ENCODE measurements around the gene GAGE12G. TPM values are rescaled to one million over a fixed set of nuclear protein-coding genes. Genes with fewer than 3 reads are reported as not detected.
"Not testable (repeated sequence)": the region's sequence is repeated elsewhere in the genome, so short reads cannot be mapped to it uniquely, and the experiment has no call there.

The GAGE12G gene, protein sequence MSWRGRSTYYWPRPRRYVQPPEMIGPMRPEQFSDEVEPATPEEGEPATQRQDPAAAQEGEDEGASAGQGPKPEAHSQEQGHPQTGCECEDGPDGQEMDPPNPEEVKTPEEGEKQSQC
- not detected in 2 replicates for polyA plus RNA-seq (2012; rRNA removed)
- not detected in 2 replicates for polyA plus RNA-seq (2012; cell fraction: cytosol; rRNA removed)
- polyA plus RNA-seq (2012; cell fraction: nucleus; rRNA removed) = not detected in 2 replicates

DNA sequence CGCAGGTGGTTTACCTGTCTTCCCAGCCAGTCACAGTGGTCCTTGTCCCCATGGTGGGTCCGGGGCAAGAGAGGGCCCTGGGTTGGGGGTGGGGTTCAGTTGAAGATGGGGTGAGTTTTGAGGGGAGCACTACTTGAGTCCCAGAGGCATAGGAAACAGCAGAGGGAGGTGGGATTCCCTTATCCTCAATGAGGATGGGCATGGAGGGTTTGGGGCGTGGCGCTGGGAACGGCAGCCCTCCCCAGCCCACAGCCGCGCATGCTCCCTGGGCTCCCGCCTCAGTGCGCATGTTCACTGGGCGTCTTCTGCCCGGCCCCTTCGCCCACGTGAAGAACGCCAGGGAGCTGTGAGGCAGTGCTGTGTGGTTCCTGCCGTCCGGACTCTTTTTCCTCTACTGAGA is at the start of gene GAGE12G:
Gene GAGE12G, plus strand, starts transcription at position 301 of the 400 bp plus-strand sequence. CDS start 1,155 bp downstream, outside the sequence.
- H3K9ac ChIP-seq; CTCF ChIA-PET; H3K27me3 ChIP-seq (ENCODE audit: insufficient read depth); H3F3A ChIP-seq (replicated peaks; ENCODE audit: insufficient read depth); H3K9me3 ChIP-seq; H3K4me2 ChIP-seq; H2AFZ ChIP-seq (ENCODE audit: low read depth); H3K4me1 ChIP-seq (ENCODE audit: control insufficient read depth in 1 of 2, insufficient read depth in 2 of 2, low read depth in 1 of 2, low read length in 1 of 2); H3K27ac ChIP-seq (ENCODE audit: low read depth in 2 of 2, low read length in 1 of 2); DNase-seq; H3K79me2 ChIP-seq (ENCODE audit: insufficient read depth); H3K9me2 ChIP-seq; POLR2A ChIA-PET; H4K20me1 ChIP-seq (ENCODE audit: insufficient read depth); H3K36me3 ChIP-seq (replicated peaks in 1 of 2; ENCODE audit: control insufficient read depth in 1 of 2, insufficient read depth in 2 of 2, low read length in 1 of 2); H3K4me3 ChIP-seq (ENCODE audit: low read depth in 2 of 2, low read length in 1 of 2): not testable (repeated sequence)
- WGBS (ENCODE audit: low lambda C conversion rate) = no CpG with 5 or more reads among the region's 16 CpGs

DNA sequence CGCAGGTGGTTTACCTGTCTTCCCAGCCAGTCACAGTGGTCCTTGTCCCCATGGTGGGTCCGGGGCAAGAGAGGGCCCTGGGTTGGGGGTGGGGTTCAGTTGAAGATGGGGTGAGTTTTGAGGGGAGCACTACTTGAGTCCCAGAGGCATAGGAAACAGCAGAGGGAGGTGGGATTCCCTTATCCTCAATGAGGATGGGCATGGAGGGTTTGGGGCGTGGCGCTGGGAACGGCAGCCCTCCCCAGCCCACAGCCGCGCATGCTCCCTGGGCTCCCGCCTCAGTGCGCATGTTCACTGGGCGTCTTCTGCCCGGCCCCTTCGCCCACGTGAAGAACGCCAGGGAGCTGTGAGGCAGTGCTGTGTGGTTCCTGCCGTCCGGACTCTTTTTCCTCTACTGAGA is 38.3 kb upstream of the GAGE12G start, which contains the start of gene GAGE12C:
Gene GAGE12C, plus strand, starts transcription at position 301 of the 400 bp plus-strand sequence. CDS start 1,155 bp downstream, outside the sequence.
- H3K36me3 ChIP-seq (replicated peaks in 1 of 2; ENCODE audit: control insufficient read depth in 1 of 2, insufficient read depth in 2 of 2, low read length in 1 of 2); H3K9ac ChIP-seq; H3K79me2 ChIP-seq (ENCODE audit: insufficient read depth); H3K9me2 ChIP-seq; H2AFZ ChIP-seq (ENCODE audit: low read depth); H4K20me1 ChIP-seq (ENCODE audit: insufficient read depth); CTCF ChIA-PET; H3F3A ChIP-seq (replicated peaks; ENCODE audit: insufficient read depth); H3K9me3 ChIP-seq; H3K4me1 ChIP-seq (ENCODE audit: control insufficient read depth in 1 of 2, insufficient read depth in 2 of 2, low read depth in 1 of 2, low read length in 1 of 2); H3K4me3 ChIP-seq (ENCODE audit: low read depth in 2 of 2, low read length in 1 of 2); H3K4me2 ChIP-seq; POLR2A ChIA-PET; H3K27me3 ChIP-seq (ENCODE audit: insufficient read depth); H3K27ac ChIP-seq (ENCODE audit: low read depth in 2 of 2, low read length in 1 of 2); DNase-seq: not testable (repeated sequence)
- WGBS (ENCODE audit: low lambda C conversion rate) = no CpG with 5 or more reads among the region's 16 CpGs

DNA sequence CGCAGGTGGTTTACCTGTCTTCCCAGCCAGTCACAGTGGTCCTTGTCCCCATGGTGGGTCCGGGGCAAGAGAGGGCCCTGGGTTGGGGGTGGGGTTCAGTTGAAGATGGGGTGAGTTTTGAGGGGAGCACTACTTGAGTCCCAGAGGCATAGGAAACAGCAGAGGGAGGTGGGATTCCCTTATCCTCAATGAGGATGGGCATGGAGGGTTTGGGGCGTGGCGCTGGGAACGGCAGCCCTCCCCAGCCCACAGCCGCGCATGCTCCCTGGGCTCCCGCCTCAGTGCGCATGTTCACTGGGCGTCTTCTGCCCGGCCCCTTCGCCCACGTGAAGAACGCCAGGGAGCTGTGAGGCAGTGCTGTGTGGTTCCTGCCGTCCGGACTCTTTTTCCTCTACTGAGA is 28.8 kb upstream of the GAGE12G start, which contains the start of gene GAGE12D:
Gene GAGE12D, plus strand, starts transcription at position 301 of the 400 bp plus-strand sequence. CDS start 1,155 bp downstream, outside the sequence.
- H3F3A ChIP-seq (replicated peaks; ENCODE audit: insufficient read depth); POLR2A ChIA-PET; DNase-seq; H3K9me3 ChIP-seq; H3K4me2 ChIP-seq; H3K79me2 ChIP-seq (ENCODE audit: insufficient read depth); CTCF ChIA-PET; H3K27me3 ChIP-seq (ENCODE audit: insufficient read depth); H3K4me1 ChIP-seq (ENCODE audit: control insufficient read depth in 1 of 2, insufficient read depth in 2 of 2, low read depth in 1 of 2, low read length in 1 of 2); H3K36me3 ChIP-seq (replicated peaks in 1 of 2; ENCODE audit: control insufficient read depth in 1 of 2, insufficient read depth in 2 of 2, low read length in 1 of 2); H3K4me3 ChIP-seq (ENCODE audit: low read depth in 2 of 2, low read length in 1 of 2); H3K27ac ChIP-seq (ENCODE audit: low read depth in 2 of 2, low read length in 1 of 2); H2AFZ ChIP-seq (ENCODE audit: low read depth); H3K9ac ChIP-seq; H4K20me1 ChIP-seq (ENCODE audit: insufficient read depth); H3K9me2 ChIP-seq: not testable (repeated sequence)
- WGBS (ENCODE audit: low lambda C conversion rate) = no CpG with 5 or more reads among the region's 16 CpGs

DNA sequence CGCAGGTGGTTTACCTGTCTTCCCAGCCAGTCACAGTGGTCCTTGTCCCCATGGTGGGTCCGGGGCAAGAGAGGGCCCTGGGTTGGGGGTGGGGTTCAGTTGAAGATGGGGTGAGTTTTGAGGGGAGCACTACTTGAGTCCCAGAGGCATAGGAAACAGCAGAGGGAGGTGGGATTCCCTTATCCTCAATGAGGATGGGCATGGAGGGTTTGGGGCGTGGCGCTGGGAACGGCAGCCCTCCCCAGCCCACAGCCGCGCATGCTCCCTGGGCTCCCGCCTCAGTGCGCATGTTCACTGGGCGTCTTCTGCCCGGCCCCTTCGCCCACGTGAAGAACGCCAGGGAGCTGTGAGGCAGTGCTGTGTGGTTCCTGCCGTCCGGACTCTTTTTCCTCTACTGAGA is 19.2 kb upstream of the GAGE12G start, which contains the start of gene GAGE12E:
Gene GAGE12E, plus strand, starts transcription at position 301 of the 400 bp plus-strand sequence. CDS start 1,155 bp downstream, outside the sequence.
- H3K9me3 ChIP-seq; H3K4me2 ChIP-seq; H3F3A ChIP-seq (replicated peaks; ENCODE audit: insufficient read depth); H3K4me1 ChIP-seq (ENCODE audit: control insufficient read depth in 1 of 2, insufficient read depth in 2 of 2, low read depth in 1 of 2, low read length in 1 of 2); H3K4me3 ChIP-seq (ENCODE audit: low read depth in 2 of 2, low read length in 1 of 2); H3K79me2 ChIP-seq (ENCODE audit: insufficient read depth); H4K20me1 ChIP-seq (ENCODE audit: insufficient read depth); POLR2A ChIA-PET; CTCF ChIA-PET; DNase-seq; H3K9ac ChIP-seq; H3K27ac ChIP-seq (ENCODE audit: low read depth in 2 of 2, low read length in 1 of 2); H3K9me2 ChIP-seq; H2AFZ ChIP-seq (ENCODE audit: low read depth); H3K27me3 ChIP-seq (ENCODE audit: insufficient read depth); H3K36me3 ChIP-seq (replicated peaks in 1 of 2; ENCODE audit: control insufficient read depth in 1 of 2, insufficient read depth in 2 of 2, low read length in 1 of 2): not testable (repeated sequence)
- no CpG with 5 or more reads among the region's 16 CpGs for WGBS (ENCODE audit: low lambda C conversion rate)

DNA sequence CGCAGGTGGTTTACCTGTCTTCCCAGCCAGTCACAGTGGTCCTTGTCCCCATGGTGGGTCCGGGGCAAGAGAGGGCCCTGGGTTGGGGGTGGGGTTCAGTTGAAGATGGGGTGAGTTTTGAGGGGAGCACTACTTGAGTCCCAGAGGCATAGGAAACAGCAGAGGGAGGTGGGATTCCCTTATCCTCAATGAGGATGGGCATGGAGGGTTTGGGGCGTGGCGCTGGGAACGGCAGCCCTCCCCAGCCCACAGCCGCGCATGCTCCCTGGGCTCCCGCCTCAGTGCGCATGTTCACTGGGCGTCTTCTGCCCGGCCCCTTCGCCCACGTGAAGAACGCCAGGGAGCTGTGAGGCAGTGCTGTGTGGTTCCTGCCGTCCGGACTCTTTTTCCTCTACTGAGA is 9.7 kb upstream of the GAGE12G start, which contains the start of gene GAGE12F:
Gene GAGE12F, plus strand, starts transcription at position 301 of the 400 bp plus-strand sequence. CDS start 1,155 bp downstream, outside the sequence.
- H3K27ac ChIP-seq (ENCODE audit: low read depth in 2 of 2, low read length in 1 of 2); H3K27me3 ChIP-seq (ENCODE audit: insufficient read depth); H3K4me1 ChIP-seq (ENCODE audit: control insufficient read depth in 1 of 2, insufficient read depth in 2 of 2, low read depth in 1 of 2, low read length in 1 of 2); H4K20me1 ChIP-seq (ENCODE audit: insufficient read depth); H2AFZ ChIP-seq (ENCODE audit: low read depth); POLR2A ChIA-PET; H3K9me3 ChIP-seq; H3K36me3 ChIP-seq (replicated peaks in 1 of 2; ENCODE audit: control insufficient read depth in 1 of 2, insufficient read depth in 2 of 2, low read length in 1 of 2); H3K9ac ChIP-seq; H3F3A ChIP-seq (replicated peaks; ENCODE audit: insufficient read depth); H3K9me2 ChIP-seq; H3K4me3 ChIP-seq (ENCODE audit: low read depth in 2 of 2, low read length in 1 of 2); H3K79me2 ChIP-seq (ENCODE audit: insufficient read depth); CTCF ChIA-PET; DNase-seq; H3K4me2 ChIP-seq: not testable (repeated sequence)
- WGBS (ENCODE audit: low lambda C conversion rate) = no CpG with 5 or more reads among the region's 16 CpGs

DNA sequence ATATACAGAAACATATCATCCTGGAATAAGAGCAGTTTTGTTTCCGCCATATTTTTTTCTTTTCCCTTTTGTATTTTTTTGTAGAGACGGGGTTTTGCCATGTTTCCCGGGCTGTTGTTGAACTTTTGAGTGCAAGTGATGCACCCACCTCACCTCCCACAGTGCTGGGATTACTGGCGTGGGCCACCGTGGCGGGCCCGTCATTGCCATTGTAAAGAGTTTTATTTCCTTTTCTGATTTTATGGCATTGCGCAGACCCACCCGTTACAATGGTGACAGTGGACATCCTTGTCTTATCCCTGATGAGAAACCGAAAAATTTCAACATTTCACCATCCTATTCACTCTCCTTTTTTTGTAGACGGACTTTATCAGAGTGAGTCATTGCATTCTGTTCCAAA is 1.5 kb upstream of the GAGE12G start:
- DNase-seq; H3K9me3 ChIP-seq; H3F3A ChIP-seq (replicated peaks; ENCODE audit: insufficient read depth); H3K79me2 ChIP-seq (ENCODE audit: insufficient read depth); H3K4me1 ChIP-seq (ENCODE audit: control insufficient read depth in 1 of 2, insufficient read depth in 2 of 2, low read depth in 1 of 2, low read length in 1 of 2); H3K27me3 ChIP-seq (ENCODE audit: insufficient read depth); H4K20me1 ChIP-seq (ENCODE audit: insufficient read depth); CTCF ChIA-PET; H2AFZ ChIP-seq (ENCODE audit: low read depth); H3K9me2 ChIP-seq; H3K4me2 ChIP-seq; H3K4me3 ChIP-seq (ENCODE audit: low read depth in 2 of 2, low read length in 1 of 2); H3K9ac ChIP-seq; H3K36me3 ChIP-seq (replicated peaks in 1 of 2; ENCODE audit: control insufficient read depth in 1 of 2, insufficient read depth in 2 of 2, low read length in 1 of 2); H3K27ac ChIP-seq (ENCODE audit: low read depth in 2 of 2, low read length in 1 of 2); POLR2A ChIA-PET: not testable (repeated sequence)
- WGBS (ENCODE audit: low lambda C conversion rate) = no CpG with 5 or more reads among the region's 11 CpGs

All from SK-N-SH (cell line).